Mesenteric fat pad (tissue), 1 donor: ENCODE data around the gene SASH3. TPM values are rescaled to one million over a fixed set of nuclear protein-coding genes. Genes with fewer than 3 reads are reported as not detected.

Experiments
- total RNA-seq: library from RNA; stranded (reverse); fragmentation: NEBNext Ultra II Directional; extraction: Animal tissue kit (Norgen Biotek cat#: 25700); gene quantifications from one replicate; pipeline ENCODE4 v1.2.1, GENCODE V29; 2021
- donor health status: DM: yes; HTN: yes; CAD: no.

SASH3 gene
- total RNA-seq, 1 donor from 2014 or later: 24.3 TPM

Other genes with a start within 250 kb of the SASH3 start
- gene OCRL, start 239.7 kb upstream of the SASH3 start, total RNA-seq: 25.2 TPM
- 5.6 TPM for gene APLN, start 125.0 kb upstream of the SASH3 start, total RNA-seq
- gene XPNPEP2, start 41.0 kb upstream of the SASH3 start, total RNA-seq: 9.6 TPM
- gene ZDHHC9, start 63.9 kb downstream of the SASH3 start, total RNA-seq: 71.1 TPM
- 22.5 TPM for gene UTP14A, start 126.2 kb downstream of the SASH3 start, total RNA-seq
- 42.5 TPM for gene BCORL1, start 202.7 kb downstream of the SASH3 start, total RNA-seq